ENCODE measurements around the gene PLPP7.

DNA sequence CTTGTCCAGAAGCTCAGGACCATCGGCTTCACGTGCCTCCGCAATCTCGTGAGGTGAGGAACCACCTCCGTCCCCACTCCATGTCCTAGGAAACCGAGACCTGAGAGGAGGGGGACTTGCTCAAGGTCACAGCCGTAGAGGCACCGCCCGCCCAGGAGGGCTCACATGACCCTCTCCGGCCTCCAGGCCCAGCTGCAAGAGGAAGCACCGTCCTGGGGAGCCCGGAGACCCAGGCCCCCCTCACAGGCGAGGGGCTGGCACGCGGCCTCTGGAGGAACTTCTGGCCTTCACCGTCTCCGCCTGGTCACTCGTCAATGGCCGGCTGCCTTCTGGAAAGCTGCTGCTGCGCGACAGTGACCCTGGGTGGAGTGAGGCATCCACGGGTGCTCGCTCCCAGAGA is 37.4 kb upstream of the PLPP7 start:
- TF ChIP-seq, protein P1, sequence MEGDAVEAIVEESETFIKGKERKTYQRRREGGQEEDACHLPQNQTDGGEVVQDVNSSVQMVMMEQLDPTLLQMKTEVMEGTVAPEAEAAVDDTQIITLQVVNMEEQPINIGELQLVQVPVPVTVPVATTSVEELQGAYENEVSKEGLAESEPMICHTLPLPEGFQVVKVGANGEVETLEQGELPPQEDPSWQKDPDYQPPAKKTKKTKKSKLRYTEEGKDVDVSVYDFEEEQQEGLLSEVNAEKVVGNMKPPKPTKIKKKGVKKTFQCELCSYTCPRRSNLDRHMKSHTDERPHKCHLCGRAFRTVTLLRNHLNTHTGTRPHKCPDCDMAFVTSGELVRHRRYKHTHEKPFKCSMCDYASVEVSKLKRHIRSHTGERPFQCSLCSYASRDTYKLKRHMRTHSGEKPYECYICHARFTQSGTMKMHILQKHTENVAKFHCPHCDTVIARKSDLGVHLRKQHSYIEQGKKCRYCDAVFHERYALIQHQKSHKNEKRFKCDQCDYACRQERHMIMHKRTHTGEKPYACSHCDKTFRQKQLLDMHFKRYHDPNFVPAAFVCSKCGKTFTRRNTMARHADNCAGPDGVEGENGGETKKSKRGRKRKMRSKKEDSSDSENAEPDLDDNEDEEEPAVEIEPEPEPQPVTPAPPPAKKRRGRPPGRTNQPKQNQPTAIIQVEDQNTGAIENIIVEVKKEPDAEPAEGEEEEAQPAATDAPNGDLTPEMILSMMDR (conservative IDR thresholded peaks at IDR 0.05): no peak
- TF ChIP-seq ZFX (IDR thresholded peaks at IDR 0.05): no peak

Data from C4-2B (cell line).